Amygdala (tissue), 56 donors: ENCODE data around the gene CEP68.
A peak's percentile ranks its signal among the peaks of the same experiment; 100 is the strongest.

Source experiments
- DNase-seq, 56 donors: peaks; one replicate each; lab custom pipeline; 2025; lab: John Stamatoyannopoulos, UW

Gene CEP68

GRCh38 chr2:65055422-65056214, 598 bp upstream of the CEP68 start:
- DNase-seq = peak in 8 of 56 donors; percentile 60 to 82 (median 68)

- DNase-seq = no peak
Measured at GRCh38 chr2:65057054-65057375, 799 bp downstream of the CEP68 start.

GRCh38 chr2:65057391-65058052, 1.3 kb downstream of the CEP68 start:
- no peak for DNase-seq

GRCh38 chr2:65059071-65059470, 2.9 kb downstream of the CEP68 start:
- no peak for DNase-seq

GRCh38 chr2:65061146-65061909, 5.1 kb downstream of the CEP68 start:
- DNase-seq = no peak

- DNase-seq = no peak
Measured at GRCh38 chr2:65061910-65062339, 5.7 kb downstream of the CEP68 start.

GRCh38 chr2:65062843-65063825, 6.9 kb downstream of the CEP68 start:
- DNase-seq = no peak

- peak in 44 of 56 donors; percentile 16 to 78 (median 49) for DNase-seq
Measured at GRCh38 chr2:65064728-65065552, 8.7 kb downstream of the CEP68 start.

GRCh38 chr2:65067806-65068553, 11.8 kb downstream of the CEP68 start:
- no peak for DNase-seq

- DNase-seq = no peak
Measured at GRCh38 chr2:65069439-65069824, 13.2 kb downstream of the CEP68 start.

- peak in 1 of 56 donors; percentile 13 for DNase-seq
Measured at GRCh38 chr2:65070172-65070830, 14.1 kb downstream of the CEP68 start.

- DNase-seq = no peak
Measured at GRCh38 chr2:65070856-65071255, 14.6 kb downstream of the CEP68 start.

GRCh38 chr2:65071499-65072180, 15.4 kb downstream of the CEP68 start:
- DNase-seq = no peak

- DNase-seq = no peak
Measured at GRCh38 chr2:65072181-65072970, 16.2 kb downstream of the CEP68 start.

- no peak for DNase-seq
Measured at GRCh38 chr2:65073879-65074565, 17.8 kb downstream of the CEP68 start.

- DNase-seq = no peak
Measured at GRCh38 chr2:65075176-65075575, 19.0 kb downstream of the CEP68 start.
